K562 (cell line): ENCODE data around the gene CMIP. TPM values are rescaled to one million over a fixed set of nuclear protein-coding genes. Genes with fewer than 3 reads are reported as not detected.

Experiments
- CBFA2T3 ChIP-seq: fragments of 450-650 bp; IDR thresholded peaks from 2 replicates; pipeline ENCODE4 v1.6.1; 2017
- CCNT2 ChIP-seq: IDR thresholded peaks from 2 replicates; pipeline ENCODE4 v1.6.1; 2011; ENCODE audit warnings: borderline replicate concordance, low read depth, mild to moderate bottlenecking, moderate library complexity, mixed read lengths, low read length; ENCODE audit not compliant: insufficient read length; ENCODE audit errors: extremely low read depth
- JUN ChIP-seq, 2 experiments: sonication (generic) in 1 of 2; formaldehyde crosslinking in 1 of 2; IDR thresholded peaks; 2 replicates each; pipeline versions ENCODE4 v1.6.1 to v1.8.0; 2012 to 2022; ENCODE audit warnings: borderline replicate concordance in 2 of 2, mild to moderate bottlenecking in 2 of 2, improper control_type of control experiment in 1 of 2, low read depth in 1 of 2, low read length in 1 of 2, missing genetic modification reagents in 1 of 2
- JUND ChIP-seq, 2 experiments: IDR thresholded peaks; 2 replicates in 1 of 2; 3 replicates in 1 of 2; pipeline ENCODE4 v1.6.1; 2011; ENCODE audit warnings: borderline replicate concordance in 2 of 2, low read depth in 2 of 2, low read length in 2 of 2, improper control_type of control experiment in 1 of 2, missing biosample characterization in 1 of 2, missing genetic modification characterization in 1 of 2, missing genetic modification reagents in 1 of 2
- REST ChIP-seq, 2 experiments: fragments of 450-650 bp; formaldehyde crosslinking in 1 of 2; IDR thresholded peaks; 2 replicates each; pipeline versions ENCODE4 v1.4.0 to v1.6.1; 2014 to 2020; ENCODE audit warnings: mild to moderate bottlenecking in 2 of 2, borderline replicate concordance in 1 of 2, low read depth in 1 of 2
- polyA plus RNA-seq, 8 experiments: library from polyadenylated mRNA; depleted of rRNA in 4 of 8; stranded (reverse) in 5 of 8; unstranded in 3 of 8; fragments of >200 nt; fragmentation: Nextera tagmentation in 2 of 8; fragmentation: Illumina TruSeq in 1 of 8; extraction: Ambion mirVana in 2 of 8; extraction: Trizol in 1 of 8; gene quantifications; 2 replicates each; pipeline versions ENCODE4 v1.2.1 to v1.2.3, GENCODE V29; 2011 to 2014; ENCODE audit warnings: inconsistent platforms in 1 of 8, missing spikeins in 1 of 8
- total RNA-seq, 7 experiments: library from RNA; depleted of rRNA in 6 of 7; stranded (reverse); fragments of >200 nt in 6 of 7; fragmentation: Illumina TruSeq in 2 of 7; extraction: Trizol in 2 of 7; gene quantifications; 2 replicates each; pipeline versions ENCODE4 v1.2.1 to v1.2.3, GENCODE V29; 2011 to 2021; ENCODE audit warnings: low replicate concordance in 1 of 7
- TF ChIP-seq, protein P1 (sequence below): IDR thresholded peaks from 2 replicates; pipeline ENCODE4 v1.6.1; 2011; ENCODE audit warnings: borderline replicate concordance, low read depth, mild to moderate bottlenecking, moderate library complexity, low read length; ENCODE audit not compliant: insufficient read depth, poor library complexity, severe bottlenecking
- TF ChIP-seq, protein P2 (sequence below): fragments of 450-650 bp; IDR thresholded peaks from 2 replicates; pipeline ENCODE4 v1.6.1; 2016; ENCODE audit warnings: mild to moderate bottlenecking
- TF ChIP-seq, protein P3 (sequence below), 2 experiments: fragments of 200-800 bp in 1 of 2; sonication (Bioruptor generic) in 1 of 2; sonication (generic) in 1 of 2; formaldehyde crosslinking in 1 of 2; IDR thresholded peaks in 1 of 2; conservative IDR thresholded peaks in 1 of 2; 2 replicates each; pipeline versions ENCODE4 v1.5.0 to v1.6.1; 2016 to 2020; ENCODE audit warnings: missing compliant biosample characterization in 1 of 2, missing genetic modification characterization in 1 of 2, missing genetic modification reagents in 1 of 2

CMIP gene
- total and polyA plus RNA-seq, 9 of the 15 experiments (the other 6 are each of a cell fraction or from before 2014, with no cell fraction given): 0.94 to 82.5 (median 10.3) TPM

DNA sequence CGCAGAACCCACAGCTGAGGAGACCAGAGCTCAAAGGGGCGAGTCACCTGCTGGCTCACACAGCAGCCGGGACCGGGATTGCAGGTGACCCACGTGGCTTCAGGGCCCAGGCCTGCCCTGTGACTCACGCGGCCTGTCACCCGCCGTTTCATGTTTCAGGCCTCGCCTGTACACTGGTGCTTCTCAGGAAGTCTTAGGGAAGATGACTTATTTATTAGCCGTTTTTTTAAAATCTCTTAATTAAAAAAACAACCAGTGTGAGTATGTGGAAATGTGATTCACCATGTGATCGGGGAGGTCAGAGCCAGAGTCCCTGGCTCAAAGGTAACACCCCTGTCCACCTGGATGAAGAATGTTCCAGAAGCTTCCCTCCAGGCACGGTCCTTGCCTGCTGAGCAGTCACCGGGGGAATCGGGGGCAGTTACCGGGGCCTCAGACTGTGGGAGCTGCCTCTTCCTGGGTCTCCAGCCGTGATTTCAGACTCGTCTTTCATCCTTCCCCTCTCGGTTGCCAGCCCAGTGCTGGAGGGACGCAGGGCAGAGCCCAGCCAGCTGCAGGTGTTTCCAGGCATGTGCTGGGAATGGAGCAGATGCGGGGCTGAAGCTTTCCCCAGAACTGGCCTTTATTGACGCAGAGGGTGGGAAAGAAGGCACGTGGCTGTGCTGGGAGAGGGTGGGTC lies 49.3 kb downstream of the CMIP start (continued):
- peak; percentile 13; the same call in 1 of the 2 replicates for TF ChIP-seq REST (IDR thresholded peaks at IDR 0.05; ENCODE audit: borderline replicate concordance)
- no peak for TF ChIP-seq REST (CRISPR knock-in tag; IDR thresholded peaks at IDR 0.05; ENCODE audit: low read depth)
- TF ChIP-seq CCNT2: peak; percentile 71
- TF ChIP-seq, protein P1, sequence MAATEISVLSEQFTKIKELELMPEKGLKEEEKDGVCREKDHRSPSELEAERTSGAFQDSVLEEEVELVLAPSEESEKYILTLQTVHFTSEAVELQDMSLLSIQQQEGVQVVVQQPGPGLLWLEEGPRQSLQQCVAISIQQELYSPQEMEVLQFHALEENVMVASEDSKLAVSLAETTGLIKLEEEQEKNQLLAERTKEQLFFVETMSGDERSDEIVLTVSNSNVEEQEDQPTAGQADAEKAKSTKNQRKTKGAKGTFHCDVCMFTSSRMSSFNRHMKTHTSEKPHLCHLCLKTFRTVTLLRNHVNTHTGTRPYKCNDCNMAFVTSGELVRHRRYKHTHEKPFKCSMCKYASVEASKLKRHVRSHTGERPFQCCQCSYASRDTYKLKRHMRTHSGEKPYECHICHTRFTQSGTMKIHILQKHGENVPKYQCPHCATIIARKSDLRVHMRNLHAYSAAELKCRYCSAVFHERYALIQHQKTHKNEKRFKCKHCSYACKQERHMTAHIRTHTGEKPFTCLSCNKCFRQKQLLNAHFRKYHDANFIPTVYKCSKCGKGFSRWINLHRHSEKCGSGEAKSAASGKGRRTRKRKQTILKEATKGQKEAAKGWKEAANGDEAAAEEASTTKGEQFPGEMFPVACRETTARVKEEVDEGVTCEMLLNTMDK: no peak
- no peak; the same call in 1 of the 2 replicates for TF ChIP-seq CBFA2T3
- TF ChIP-seq, protein P2, sequence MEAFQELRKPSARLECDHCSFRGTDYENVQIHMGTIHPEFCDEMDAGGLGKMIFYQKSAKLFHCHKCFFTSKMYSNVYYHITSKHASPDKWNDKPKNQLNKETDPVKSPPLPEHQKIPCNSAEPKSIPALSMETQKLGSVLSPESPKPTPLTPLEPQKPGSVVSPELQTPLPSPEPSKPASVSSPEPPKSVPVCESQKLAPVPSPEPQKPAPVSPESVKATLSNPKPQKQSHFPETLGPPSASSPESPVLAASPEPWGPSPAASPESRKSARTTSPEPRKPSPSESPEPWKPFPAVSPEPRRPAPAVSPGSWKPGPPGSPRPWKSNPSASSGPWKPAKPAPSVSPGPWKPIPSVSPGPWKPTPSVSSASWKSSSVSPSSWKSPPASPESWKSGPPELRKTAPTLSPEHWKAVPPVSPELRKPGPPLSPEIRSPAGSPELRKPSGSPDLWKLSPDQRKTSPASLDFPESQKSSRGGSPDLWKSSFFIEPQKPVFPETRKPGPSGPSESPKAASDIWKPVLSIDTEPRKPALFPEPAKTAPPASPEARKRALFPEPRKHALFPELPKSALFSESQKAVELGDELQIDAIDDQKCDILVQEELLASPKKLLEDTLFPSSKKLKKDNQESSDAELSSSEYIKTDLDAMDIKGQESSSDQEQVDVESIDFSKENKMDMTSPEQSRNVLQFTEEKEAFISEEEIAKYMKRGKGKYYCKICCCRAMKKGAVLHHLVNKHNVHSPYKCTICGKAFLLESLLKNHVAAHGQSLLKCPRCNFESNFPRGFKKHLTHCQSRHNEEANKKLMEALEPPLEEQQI: no peak
- TF ChIP-seq JUND (IDR thresholded peaks at IDR 0.05; ENCODE audit: borderline replicate concordance, low read depth, low read length): peak; percentile 92
- peak; percentile 85; the same call in 2 of the 3 replicates for TF ChIP-seq JUND (tag; IDR thresholded peaks at IDR 0.05; ENCODE audit: borderline replicate concordance, low read depth, low read length)
- TF ChIP-seq, protein P3, sequence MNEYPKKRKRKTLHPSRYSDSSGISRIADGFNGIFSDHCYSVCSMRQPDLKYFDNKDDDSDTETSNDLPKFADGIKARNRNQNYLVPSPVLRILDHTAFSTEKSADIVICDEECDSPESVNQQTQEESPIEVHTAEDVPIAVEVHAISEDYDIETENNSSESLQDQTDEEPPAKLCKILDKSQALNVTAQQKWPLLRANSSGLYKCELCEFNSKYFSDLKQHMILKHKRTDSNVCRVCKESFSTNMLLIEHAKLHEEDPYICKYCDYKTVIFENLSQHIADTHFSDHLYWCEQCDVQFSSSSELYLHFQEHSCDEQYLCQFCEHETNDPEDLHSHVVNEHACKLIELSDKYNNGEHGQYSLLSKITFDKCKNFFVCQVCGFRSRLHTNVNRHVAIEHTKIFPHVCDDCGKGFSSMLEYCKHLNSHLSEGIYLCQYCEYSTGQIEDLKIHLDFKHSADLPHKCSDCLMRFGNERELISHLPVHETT (CRISPR knock-in tag; conservative IDR thresholded peaks at IDR 0.05 in 1 of 2, IDR thresholded peaks at IDR 0.05 in 1 of 2): peak in 1 of 2 experiments; percentile 30; a peak in 1 of 4 replicates
- TF ChIP-seq JUN (IDR thresholded peaks at IDR 0.05; ENCODE audit: borderline replicate concordance, low read depth, low read length): peak; percentile 94
- TF ChIP-seq JUN (CRISPR knock-in tag; IDR thresholded peaks at IDR 0.05; ENCODE audit: borderline replicate concordance): peak; percentile 87; the same call in 1 of the 2 replicates
